Measurements from ENCODE around the gene ADARB1.
A peak's percentile ranks its signal among the peaks of the same experiment; 100 is the strongest.

The ADARB1 gene

DNA sequence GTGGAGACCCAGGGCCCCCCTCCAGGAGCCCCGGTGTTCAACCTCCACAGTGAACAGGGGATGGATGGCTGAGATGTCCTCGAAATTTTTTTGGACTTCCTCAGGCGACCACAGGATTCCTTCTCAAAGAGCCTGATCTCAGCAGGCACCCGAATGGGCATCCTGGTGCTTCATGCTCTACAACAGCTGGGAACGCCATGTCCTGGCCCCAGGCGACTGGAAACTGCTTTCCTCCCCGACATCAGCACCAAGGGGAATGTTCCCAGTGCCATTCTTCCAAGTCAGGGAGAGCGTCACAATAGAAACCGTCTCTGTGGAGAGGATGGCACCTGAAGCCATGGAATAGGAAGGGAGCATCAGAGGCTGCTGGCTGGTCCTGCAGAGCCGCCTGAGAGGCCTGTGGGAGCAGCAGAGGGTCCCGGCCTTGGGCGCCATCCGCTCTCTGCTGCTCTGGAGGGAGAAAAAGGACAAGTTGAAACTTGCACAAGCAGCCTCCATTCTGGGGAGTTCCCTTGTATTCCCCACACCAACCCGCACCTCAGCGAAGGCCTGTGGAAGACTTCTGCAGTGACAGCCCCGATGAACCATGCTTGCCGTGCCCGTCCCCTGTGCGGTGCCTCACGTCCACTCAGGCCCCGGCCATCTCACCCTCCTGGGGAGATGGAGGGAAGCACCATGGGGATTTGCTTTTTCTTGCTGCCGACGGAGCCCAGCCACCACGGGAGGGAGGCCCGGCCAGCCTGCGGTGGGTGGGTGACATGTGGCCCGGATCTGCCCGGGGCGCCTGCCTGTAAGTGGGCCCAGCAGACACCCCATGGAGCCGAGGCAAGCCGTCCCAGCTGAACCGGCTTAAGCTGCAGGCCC lies 2.3 kb upstream of the ADARB1 start:
- Histone ChIP-seq H2BK5ac (ENCODE audit: low read depth, low read length, poor library complexity, severe bottlenecking) (no peak overlapping the region), H3K4me3 (ENCODE audit: insufficient read depth in 1 of 2, low read depth in 1 of 2, low read length in 2 of 2) (no peak overlapping the region), H3K36me3 (ENCODE audit: control insufficient read depth in 1 of 2, insufficient read depth in 2 of 2, low read depth in 1 of 2, low read length in 2 of 2) (peaks cover 0 to 4% of the 10 kb centered on the region in 2 experiments), H3K14ac (ENCODE audit: low read length in 2 of 2) (no peak overlapping the region), H2BK12ac (ENCODE audit: low read length in 2 of 2) (no peak overlapping the region), H3K18ac (ENCODE audit: low read depth in 1 of 2, low read length in 2 of 2) (no peak overlapping the region), H3K9ac (ENCODE audit: low read length) (no peak overlapping the region), H3K9me3 (ENCODE audit: control insufficient read depth, low read length) (no peaks in the 10 kb centered on the region), H2BK15ac (ENCODE audit: low read depth, poor library complexity, severe bottlenecking) (no peak overlapping the region), H3K23ac (ENCODE audit: low read length in 2 of 2) (no peak overlapping the region), H3K27ac (ENCODE audit: low read length, poor library complexity, severe bottlenecking) (no peak overlapping the region), H2AK5ac (ENCODE audit: low read length, severe bottlenecking) (no peak overlapping the region), H4K8ac (ENCODE audit: low read length) (no peak overlapping the region), H4K91ac (ENCODE audit: low read length) (no peak overlapping the region), H3K79me1 (replicated peaks; ENCODE audit: low read length, poor library complexity, severe bottlenecking) (peaks cover 2% of the 10 kb centered on the region), H3K4me2 (ENCODE audit: low read length, poor library complexity, severe bottlenecking) (no peak overlapping the region), H3K27me3 (ENCODE audit: control insufficient read depth in 1 of 2, insufficient read depth in 1 of 2, low read length in 2 of 2) (peaks cover 0 to 5% of the 10 kb centered on the region in 2 experiments), H3K4ac (ENCODE audit: low read depth in 1 of 2, low read length in 2 of 2) (no peak overlapping the region), H2AFZ (ENCODE audit: low read depth, low read length) (no peak overlapping the region), H2BK120ac (ENCODE audit: low read depth, low read length) (no peak overlapping the region), H3K4me1 (ENCODE audit: control insufficient read depth, insufficient read depth, low read depth, low read length) (peaks cover 23% of the 10 kb centered on the region)
- DNase-seq, result no peak
- WGBS, result 94% methylated on average over 32 of the region's 32 CpGs

DNA sequence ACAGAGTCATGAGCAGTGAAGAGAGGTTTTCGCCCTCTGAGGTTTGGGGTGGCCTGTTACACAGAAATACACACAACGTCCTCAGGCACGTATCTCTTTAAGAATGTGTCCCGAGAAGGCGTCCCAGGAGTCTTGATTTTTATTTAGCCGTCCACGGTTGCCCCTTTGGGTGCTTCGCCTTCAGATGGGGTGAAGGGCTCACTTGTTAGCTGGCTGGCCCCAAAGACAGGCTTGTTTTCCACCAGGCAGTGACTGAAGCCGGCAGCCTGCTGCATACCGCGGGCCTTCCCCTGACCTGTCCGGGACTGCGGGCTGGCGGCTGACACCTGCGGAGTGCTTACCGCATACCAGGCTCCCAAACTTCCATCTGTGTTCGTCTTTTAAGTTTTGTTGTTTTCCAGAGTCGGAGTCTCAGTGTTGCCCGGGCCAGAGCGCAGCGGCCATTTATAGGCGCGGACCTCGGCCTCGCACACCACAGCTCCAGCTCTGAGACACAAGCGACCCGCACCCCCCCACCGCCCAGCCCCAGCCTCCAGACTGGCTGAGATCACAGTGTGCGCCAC lies 1.6 kb upstream of the ADARB1 start:
- no peak overlapping the region for H2AFZ ChIP-seq (ENCODE audit: low read depth, low read length)
- H3K4ac ChIP-seq (ENCODE audit: low read depth in 1 of 2, low read length in 2 of 2), result no peak overlapping the region
- no peak overlapping the region for H2AK5ac ChIP-seq (ENCODE audit: low read length, severe bottlenecking)
- no peak overlapping the region for H3K4me2 ChIP-seq (ENCODE audit: low read length, poor library complexity, severe bottlenecking)
- peak overlapping the region in 1 of 2 experiments; percentile 82 for H3K4me3 ChIP-seq (ENCODE audit: insufficient read depth in 1 of 2, low read depth in 1 of 2, low read length in 2 of 2)
- H2BK15ac ChIP-seq (ENCODE audit: low read depth, poor library complexity, severe bottlenecking), result no peak overlapping the region
- H3K79me1 ChIP-seq (replicated peaks; ENCODE audit: low read length, poor library complexity, severe bottlenecking), result peaks cover 3% of the 10 kb centered on the region
- no peaks in the 10 kb centered on the region for H3K9me3 ChIP-seq (ENCODE audit: control insufficient read depth, low read length)
- H3K23ac ChIP-seq (ENCODE audit: low read length in 2 of 2), result no peak overlapping the region
- H3K27me3 ChIP-seq (ENCODE audit: control insufficient read depth in 1 of 2, insufficient read depth in 1 of 2, low read length in 2 of 2), result no peaks in the 10 kb centered on the region
- H2BK120ac ChIP-seq (ENCODE audit: low read depth, low read length), result no peak overlapping the region
- peaks cover 0 to 4% of the 10 kb centered on the region in 2 experiments for H3K36me3 ChIP-seq (ENCODE audit: control insufficient read depth in 1 of 2, insufficient read depth in 2 of 2, low read depth in 1 of 2, low read length in 2 of 2)
- H3K27ac ChIP-seq (ENCODE audit: low read length, poor library complexity, severe bottlenecking), result no peak overlapping the region
- no peak overlapping the region for H3K9ac ChIP-seq (ENCODE audit: low read length)
- H4K91ac ChIP-seq (ENCODE audit: low read length), result no peak overlapping the region
- no peak overlapping the region for H2BK5ac ChIP-seq (ENCODE audit: low read depth, low read length, poor library complexity, severe bottlenecking)
- H3K4me1 ChIP-seq (ENCODE audit: control insufficient read depth, insufficient read depth, low read depth, low read length), result peaks cover 23% of the 10 kb centered on the region
- DNase-seq, result no peak
- WGBS, result 97% methylated on average over 29 of the region's 29 CpGs
- H4K8ac ChIP-seq (ENCODE audit: low read length), result no peak overlapping the region
- peak overlapping the region in 1 of 2 experiments; percentile 29 for H2BK12ac ChIP-seq (ENCODE audit: low read length in 2 of 2)
- no peak overlapping the region for H3K18ac ChIP-seq (ENCODE audit: low read depth in 1 of 2, low read length in 2 of 2)
- no peak overlapping the region for H3K14ac ChIP-seq (ENCODE audit: low read length in 2 of 2)

GRCh38 chr21:45073301-45074047 lies 906 bp upstream of the ADARB1 start:
- no peak overlapping the region for H2BK15ac ChIP-seq (ENCODE audit: low read depth, poor library complexity, severe bottlenecking)
- H3K14ac ChIP-seq (ENCODE audit: low read length in 2 of 2), result no peak overlapping the region
- 46% methylated on average over 21 of the region's 42 CpGs for WGBS
- no peak overlapping the region for H3K18ac ChIP-seq (ENCODE audit: low read depth in 1 of 2, low read length in 2 of 2)
- peaks cover 0 to 4% of the 10 kb centered on the region in 2 experiments for H3K36me3 ChIP-seq (ENCODE audit: control insufficient read depth in 1 of 2, insufficient read depth in 2 of 2, low read depth in 1 of 2, low read length in 2 of 2)
- peaks cover 4% of the 10 kb centered on the region for H3K79me1 ChIP-seq (replicated peaks; ENCODE audit: low read length, poor library complexity, severe bottlenecking)
- H4K91ac ChIP-seq (ENCODE audit: low read length), result no peak overlapping the region
- no peak overlapping the region for H2AFZ ChIP-seq (ENCODE audit: low read depth, low read length)
- peak overlapping the region; percentile 78 for H3K9ac ChIP-seq (ENCODE audit: low read length)
- peak overlapping the region; percentile 65 for H3K4me2 ChIP-seq (ENCODE audit: low read length, poor library complexity, severe bottlenecking)
- no peak overlapping the region for H2BK120ac ChIP-seq (ENCODE audit: low read depth, low read length)
- H3K9me3 ChIP-seq (ENCODE audit: control insufficient read depth, low read length), result no peaks in the 10 kb centered on the region
- peak overlapping the region; percentile 82 to 88 for H3K4me3 ChIP-seq (ENCODE audit: insufficient read depth in 1 of 2, low read depth in 1 of 2, low read length in 2 of 2)
- H3K27me3 ChIP-seq (ENCODE audit: control insufficient read depth in 1 of 2, insufficient read depth in 1 of 2, low read length in 2 of 2), result no peaks in the 10 kb centered on the region
- no peak overlapping the region for H2AK5ac ChIP-seq (ENCODE audit: low read length, severe bottlenecking)
- peaks cover 23% of the 10 kb centered on the region for H3K4me1 ChIP-seq (ENCODE audit: control insufficient read depth, insufficient read depth, low read depth, low read length)
- H2BK12ac ChIP-seq (ENCODE audit: low read length in 2 of 2), result no peak overlapping the region
- no peak overlapping the region for H4K8ac ChIP-seq (ENCODE audit: low read length)
- DNase-seq, result peak; percentile 49
- no peak overlapping the region for H2BK5ac ChIP-seq (ENCODE audit: low read depth, low read length, poor library complexity, severe bottlenecking)
- H3K4ac ChIP-seq (ENCODE audit: low read depth in 1 of 2, low read length in 2 of 2), result no peak overlapping the region
- no peak overlapping the region for H3K23ac ChIP-seq (ENCODE audit: low read length in 2 of 2)
- no peak overlapping the region for H3K27ac ChIP-seq (ENCODE audit: low read length, poor library complexity, severe bottlenecking)
